GM10847 (cell line): ENCODE data around the gene PRKAR1B.

Source experiments
- POLR2A ChIP-seq: IDR thresholded peaks from 2 replicates; pipeline ENCODE4 v1.6.1; 2011; ENCODE audit not compliant: insufficient read length; ENCODE audit errors: extremely low read depth

The PRKAR1B gene

DNA sequence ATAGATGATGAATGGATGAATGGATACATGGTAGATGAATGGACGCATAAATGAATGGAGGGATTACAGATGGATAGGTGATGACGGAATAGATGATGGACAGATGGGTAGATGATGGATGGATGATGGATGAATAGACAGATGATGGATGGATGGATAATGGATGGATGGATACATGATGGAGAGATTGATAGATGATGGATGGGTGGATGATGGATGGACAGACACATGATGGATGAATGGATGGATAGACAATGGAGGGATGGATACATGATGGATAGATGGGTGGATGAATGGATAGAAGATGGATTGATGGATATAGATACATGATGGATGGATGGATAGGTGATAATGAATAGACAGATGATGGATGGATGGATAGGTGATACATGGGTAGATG, 198.6 kb downstream of the PRKAR1B start:
- TF ChIP-seq POLR2A: no peak

DNA sequence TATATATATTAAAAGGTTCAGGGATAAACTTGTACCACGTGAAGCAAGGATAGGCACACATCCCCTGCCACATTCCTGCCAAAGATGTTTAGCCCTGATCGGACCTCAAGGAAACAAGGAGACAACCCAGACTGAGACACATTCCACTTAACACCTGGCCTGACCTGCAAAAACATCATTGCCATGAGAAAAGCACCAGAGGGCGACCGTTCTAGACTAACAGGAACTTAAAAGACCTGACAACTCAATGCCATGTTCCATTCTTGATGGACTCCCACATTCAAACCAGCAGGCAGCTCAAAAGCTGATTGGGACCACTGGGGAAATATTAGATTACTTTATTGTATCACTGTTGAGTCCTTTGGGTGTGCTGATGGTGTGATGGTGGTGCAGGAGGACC, 199.4 kb downstream of the PRKAR1B start:
- TF ChIP-seq POLR2A: no peak

DNA sequence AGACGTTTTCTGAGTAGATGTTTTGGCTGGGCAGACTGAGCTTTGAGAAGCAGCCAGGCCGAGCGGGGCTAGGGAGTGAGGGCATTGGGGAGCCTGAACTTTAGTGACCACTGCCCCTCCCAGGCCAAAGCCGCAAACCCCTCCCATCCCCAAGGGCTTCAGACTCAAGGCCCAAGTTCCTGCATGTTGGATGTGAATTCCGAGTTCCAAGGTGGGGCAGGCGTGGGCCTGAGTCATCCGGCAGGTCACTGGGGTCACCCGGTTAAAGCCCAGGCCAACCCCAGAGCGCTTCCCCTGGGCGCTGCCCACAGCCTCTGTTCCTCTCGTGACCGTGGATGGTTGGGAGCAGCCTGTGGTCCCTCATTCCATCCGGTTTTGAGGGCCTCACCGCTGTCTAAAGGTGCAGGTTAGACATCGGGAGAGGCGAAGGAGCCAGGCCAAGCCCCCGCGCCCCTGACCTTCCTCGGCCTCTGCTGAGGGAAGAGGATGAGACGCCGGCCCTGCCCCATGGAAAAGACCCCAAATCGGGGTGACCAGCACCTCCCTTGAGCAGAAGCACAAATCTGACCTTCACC, 200.5 kb downstream of the PRKAR1B start:
- no peak for TF ChIP-seq POLR2A

DNA sequence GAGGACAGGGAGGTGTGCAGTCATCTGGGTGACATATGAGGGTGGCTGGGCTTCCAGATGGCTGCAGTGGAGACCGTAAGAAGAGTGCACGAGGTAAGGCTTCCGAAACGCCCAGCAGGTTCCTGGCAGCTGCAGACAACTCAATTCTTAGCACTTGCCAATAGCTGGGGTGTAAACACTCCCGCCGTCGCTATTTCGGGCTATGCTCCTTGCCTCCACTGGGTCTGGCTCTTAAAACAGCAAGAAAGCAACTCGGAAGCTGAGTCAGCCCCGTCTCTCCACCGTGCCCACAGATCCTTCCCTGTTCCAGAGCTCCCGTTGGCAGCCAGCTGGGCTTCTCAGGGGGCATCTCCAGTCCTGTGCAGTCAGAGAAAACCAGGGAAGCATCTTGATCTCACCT, 201.3 kb downstream of the PRKAR1B start:
- no peak for TF ChIP-seq POLR2A

DNA sequence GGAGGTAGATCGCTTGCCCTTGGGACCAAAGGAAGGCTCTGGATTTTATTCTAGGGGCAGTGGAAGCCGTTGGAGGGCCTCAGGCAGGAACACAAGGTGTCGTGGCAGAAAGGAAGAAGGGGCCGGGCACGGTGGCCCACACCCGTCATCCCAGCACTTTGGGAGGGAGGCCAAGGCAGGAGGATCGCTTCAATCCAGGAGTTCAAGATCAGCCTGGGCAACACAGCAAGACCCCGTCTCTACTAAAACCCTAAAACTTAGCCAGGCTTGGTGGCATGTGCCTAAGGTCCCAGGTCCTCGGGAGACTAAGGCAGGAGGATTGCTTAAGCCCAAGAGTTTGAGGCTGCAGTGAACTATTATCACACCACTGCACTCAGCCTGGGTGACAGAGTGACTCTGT, 202.3 kb downstream of the PRKAR1B start:
- TF ChIP-seq POLR2A: no peak

DNA sequence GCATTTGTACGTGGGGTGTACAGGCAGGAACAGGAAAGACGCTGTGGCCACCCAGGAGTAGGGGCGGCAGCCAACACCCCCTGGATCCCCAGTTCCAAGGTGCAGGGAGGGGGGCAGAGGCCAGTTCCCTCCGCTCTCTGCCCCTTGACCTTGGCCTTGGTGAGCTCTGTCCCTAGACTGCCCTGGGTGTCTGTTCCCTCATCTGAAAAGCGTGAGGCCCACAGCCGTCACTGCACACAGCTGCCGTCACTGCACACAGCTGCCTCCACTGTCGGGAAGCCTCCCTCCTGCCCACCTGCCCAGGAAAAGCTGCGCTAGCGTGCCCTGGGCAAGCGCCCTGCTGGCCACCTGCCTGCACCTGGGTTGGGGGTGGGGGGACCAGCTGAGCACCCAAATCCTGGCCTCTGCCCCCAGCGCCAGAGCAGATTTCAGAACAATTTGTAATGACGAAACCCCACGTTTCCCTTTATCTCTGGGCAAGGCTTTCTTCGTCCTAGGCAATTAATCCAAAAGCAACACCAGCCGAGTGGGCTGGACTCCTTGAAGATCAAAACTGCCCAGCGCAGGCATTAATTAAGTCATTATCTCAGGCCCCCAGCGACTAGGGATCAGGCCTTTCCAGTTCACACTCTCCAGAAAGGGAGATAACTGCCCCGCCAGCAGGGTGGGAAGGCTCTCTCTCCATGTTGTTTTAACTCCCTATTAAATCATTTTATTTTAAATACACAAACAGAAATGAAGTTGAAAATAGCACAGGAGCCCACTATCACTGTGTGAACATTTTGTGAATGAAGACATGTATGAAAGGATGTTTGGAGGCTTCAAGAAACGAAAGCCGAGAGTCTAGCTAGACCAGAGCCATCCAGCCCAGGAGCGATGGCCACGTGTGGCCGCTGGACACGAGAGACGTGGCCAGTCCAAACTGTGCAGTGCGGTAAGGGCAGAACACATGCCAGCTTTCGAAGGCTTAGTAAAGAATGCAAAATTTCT, 203.4 kb downstream of the PRKAR1B start:
- no peak for TF ChIP-seq POLR2A

DNA sequence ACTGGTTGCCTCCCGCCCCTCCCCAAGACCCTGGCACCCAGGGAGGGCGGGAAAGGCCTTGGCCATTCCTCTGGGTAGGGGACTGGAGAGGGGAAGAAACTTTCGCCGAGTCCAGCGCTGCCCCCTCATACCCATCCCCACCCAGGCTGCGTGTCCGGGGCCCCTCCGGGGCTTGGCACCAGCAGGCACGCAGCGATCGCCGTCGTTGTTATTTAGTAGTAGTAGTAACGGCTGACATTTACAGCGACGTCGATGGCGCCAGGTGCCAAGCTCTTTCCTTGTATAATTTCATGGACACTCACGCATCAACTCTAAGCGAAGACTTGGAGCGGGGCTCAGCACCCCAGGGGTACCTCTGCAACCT, 204.1 kb downstream of the PRKAR1B start:
- TF ChIP-seq POLR2A: no peak

DNA sequence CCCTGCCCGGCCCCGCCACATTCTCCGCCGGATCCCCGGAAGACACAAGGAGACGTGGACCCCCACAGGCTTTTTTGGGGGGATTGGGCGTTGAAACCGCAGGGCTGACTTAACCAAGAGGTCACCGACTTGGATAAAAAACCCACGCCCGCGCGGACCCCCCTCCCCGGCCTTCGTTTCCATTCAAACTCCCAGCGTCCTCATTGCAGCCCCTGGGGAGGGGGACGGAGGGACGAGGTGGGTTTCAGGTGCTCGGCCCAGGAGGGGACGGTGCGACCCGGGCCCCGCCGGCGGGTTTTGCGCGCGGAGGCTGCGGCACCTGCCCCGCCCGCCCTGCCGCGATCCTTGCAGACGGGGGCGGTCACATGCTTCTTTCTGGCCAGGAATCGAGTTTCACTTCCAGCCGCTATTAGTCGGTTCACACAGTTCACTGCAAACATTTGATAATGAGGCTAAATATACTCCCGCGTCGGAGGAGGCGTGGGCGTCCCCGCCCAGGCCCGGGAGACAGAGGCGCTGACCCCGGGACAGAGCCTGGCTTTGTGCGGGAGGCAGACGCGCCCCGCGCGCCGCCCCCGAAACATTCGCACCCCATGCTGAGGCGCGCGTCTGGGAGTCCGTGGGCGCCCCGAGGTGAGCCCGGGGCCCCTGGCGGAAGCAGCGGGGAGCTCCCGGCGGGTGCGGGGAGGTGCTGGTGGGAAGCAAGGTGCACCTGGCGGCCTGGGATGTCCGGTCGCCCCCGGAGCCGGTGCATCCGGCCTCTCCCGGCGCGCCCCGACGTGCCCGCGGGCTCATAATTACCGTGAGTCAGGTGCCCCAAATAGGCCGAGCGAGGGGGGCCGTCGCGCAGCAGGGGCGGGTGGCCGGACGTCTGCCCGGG, 204.8 kb downstream of the PRKAR1B start:
- no peak for TF ChIP-seq POLR2A

DNA sequence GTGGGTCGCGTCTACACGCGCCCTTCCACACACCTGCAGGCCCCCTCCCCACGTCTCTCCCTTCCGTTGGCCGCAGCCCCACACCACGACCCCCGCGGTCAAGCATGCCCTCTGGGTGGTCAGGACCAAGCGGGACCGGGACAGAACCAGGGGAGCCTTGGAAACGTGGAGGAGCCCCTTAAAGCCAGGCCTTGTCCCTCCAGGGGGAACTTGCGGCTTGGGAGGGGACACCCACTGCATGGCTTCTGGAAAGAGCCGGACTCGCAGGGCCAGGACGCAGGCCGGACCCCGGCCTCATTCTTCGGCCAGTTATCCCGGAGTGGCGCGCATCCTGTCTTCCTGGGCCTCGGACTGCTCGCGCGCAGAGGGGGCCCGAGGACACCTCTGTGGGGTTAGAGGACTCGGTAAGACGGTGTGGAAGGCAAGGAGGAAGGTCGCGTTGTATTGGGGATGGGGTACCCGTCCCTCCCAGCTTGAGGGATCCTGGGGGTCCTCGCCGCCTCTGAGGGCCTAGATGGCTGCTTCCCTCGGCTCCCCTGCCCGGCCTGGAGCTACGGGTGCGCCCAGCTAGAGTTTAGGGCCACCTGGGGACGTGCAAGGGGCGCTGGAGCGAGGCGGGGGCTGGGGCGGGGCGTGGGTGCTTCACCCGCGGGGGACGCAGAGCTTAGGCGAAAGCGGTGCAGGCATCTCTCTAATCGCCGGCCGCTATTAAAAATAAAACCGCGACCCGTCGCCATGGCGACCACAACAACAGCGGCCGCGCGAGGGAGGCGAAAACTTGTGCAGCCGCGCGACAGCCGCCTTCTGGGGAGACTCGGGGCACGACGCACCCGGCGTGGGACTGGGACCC, 205.6 kb downstream of the PRKAR1B start:
- no peak for TF ChIP-seq POLR2A

DNA sequence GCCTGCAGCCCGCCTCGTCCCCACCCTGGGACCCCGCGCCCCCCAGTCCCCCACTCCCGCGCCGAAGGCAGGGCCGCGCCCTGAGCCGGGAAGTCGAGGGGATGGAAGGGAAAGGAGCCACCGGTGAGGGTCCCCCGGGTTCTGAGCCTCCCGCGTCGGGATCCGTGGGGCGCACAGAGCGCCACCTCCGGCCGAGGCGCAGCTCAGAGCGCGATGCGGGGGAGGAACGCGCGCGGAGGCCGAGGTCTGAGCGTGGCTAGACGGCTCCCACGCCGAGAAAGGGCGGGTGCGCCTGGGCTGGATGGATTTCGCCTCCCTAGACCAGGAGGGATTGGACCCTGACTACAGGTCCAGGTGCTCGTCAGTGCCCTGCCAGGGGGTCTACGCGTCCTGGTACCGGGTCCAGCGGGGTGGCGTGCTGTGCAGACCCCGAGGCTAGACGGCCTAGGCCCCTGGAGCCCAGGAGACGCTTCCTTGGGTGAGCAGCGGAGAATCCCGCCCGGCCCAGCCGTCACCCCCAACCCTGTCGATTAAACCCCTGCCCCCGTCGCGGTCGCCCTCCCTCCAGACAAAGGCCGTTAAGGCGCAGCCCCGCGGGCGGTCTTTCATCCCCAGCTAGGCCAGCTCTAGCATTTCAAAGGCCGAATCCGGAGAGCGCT, 206.4 kb downstream of the PRKAR1B start:
- no peak for TF ChIP-seq POLR2A

DNA sequence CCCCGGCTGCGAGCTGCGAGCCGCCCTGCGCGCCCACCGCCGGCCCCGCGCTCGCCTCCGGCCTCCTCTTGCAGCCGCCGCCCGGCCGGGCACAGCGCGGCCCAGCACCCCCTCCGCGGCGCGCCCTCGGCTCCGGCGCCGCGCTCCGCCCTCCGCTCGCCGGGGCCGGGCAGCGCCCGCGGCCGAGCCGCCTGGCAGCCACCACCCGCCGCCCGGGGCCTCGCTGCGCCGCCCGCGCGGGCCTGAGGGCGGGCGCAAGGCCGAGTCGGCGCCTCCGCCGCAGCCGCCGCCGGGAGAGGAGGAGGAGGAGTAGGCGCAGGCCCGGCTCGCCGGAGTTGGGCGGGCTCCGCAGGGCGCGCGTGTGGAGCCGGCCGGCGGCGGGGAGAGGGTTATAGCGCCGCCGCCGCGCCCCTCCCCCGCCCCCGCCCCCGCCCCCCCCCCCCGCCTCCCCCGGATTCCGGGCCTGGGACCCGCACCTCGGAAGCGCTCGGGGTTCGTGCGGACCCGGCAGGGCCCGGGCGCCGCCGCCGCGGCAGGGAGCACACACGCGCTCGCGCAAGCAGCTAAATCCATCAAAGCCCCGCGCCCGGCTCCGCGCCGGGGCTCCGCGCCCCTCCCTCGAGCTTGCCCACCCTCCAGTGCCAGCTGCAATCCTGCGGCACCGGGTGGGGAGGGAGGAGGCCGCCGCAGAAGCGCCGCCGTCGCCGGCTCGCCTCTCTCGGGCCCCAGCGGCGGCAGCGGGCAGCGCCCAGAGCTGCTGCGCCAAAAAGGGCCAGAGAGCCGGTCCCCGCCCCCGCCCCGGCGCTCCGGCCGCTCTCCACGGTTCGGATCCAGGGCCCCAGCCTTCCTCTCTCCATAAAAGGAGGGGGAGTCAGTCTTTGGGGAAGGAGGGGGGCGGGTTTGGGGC, 207.3 kb downstream of the PRKAR1B start, which contains the start of gene PDGFA:
Gene PDGFA, minus strand, starts transcription at position 363 of the 907 bp plus-strand sequence. CDS start 845 bp downstream, outside the sequence.
- TF ChIP-seq POLR2A: no peak

DNA sequence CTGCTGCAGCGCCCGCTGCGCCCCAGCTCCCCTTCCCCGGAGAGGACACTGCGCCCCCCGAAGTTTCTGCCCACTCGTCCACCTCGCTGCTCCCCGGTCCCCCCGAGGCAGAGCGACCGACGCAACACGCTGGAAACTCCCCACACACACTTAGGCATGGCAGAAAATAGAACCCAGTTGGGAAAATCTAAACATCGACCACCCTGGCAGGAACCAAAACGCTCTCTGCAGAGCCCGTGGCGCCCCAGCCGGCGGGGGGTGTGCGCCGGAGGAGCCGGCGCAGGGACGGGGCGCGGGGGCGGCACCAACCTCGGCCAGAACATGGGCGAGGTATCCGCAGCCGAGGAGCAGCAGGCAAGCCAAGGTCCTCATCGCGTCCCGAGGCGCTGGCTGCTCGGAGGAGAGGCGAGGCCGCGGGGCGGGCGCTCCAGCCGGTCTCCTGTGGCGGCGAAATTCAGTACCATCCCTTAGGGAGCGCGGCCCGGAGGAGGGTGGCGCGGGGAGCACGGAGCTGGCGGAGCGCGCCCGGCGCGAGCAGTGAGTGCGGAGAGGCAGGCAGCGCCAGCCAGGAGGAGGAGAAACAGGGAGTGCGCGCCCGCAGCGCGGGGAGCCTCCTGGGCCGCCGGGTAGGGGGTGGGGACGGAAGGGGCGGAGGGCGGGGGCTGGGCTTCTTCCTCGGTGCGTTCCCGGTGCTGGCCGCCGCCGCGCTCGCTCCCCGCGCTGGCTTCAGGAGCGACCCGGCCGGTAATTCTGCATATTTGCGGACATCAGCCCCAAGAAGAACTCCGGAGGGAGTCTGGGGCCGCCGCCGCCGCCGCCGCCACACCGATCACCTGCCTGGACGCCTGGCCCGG, 208.2 kb downstream of the PRKAR1B start:
- no peak for TF ChIP-seq POLR2A
